ENCODE measurements around the gene LRRFIP2. TPM values are rescaled to one million over a fixed set of nuclear protein-coding genes. Genes with fewer than 3 reads are reported as not detected.
A peak's percentile ranks its signal among the peaks of the same experiment; 100 is the strongest.

LRRFIP2 gene
- total and polyA plus RNA-seq, 12 donors, result 34.2 to 161 (median 46.2) TPM

GRCh38 chr3:37115446-37115845 lies 58.9 kb downstream of the LRRFIP2 start:
- Histone ChIP-seq H3K4me3 (no peak overlapping the region), H3K9me3 (replicated peaks in 1 of 3) (no peaks in the 10 kb centered on the region), H3K4me1 (replicated peaks in 1 of 2) (peaks cover 18 to 19% of the 10 kb centered on the region in 2 donors), H3K36me3 (replicated peaks in 1 of 2) (no peaks in the 10 kb centered on the region), H3K27me3 (no peaks in the 10 kb centered on the region), H3K27ac (peak overlapping the region in 2 of 5 donors; percentile 53 to 70)
- 67 to 100% (median 82%) methylated on average over 2 of the region's 2 CpGs for WGBS, 4 donors
- no peak for TF ChIP-seq POLR2A (IDR thresholded peaks at IDR 0.05)
- TF ChIP-seq, protein P1, sequence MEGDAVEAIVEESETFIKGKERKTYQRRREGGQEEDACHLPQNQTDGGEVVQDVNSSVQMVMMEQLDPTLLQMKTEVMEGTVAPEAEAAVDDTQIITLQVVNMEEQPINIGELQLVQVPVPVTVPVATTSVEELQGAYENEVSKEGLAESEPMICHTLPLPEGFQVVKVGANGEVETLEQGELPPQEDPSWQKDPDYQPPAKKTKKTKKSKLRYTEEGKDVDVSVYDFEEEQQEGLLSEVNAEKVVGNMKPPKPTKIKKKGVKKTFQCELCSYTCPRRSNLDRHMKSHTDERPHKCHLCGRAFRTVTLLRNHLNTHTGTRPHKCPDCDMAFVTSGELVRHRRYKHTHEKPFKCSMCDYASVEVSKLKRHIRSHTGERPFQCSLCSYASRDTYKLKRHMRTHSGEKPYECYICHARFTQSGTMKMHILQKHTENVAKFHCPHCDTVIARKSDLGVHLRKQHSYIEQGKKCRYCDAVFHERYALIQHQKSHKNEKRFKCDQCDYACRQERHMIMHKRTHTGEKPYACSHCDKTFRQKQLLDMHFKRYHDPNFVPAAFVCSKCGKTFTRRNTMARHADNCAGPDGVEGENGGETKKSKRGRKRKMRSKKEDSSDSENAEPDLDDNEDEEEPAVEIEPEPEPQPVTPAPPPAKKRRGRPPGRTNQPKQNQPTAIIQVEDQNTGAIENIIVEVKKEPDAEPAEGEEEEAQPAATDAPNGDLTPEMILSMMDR (IDR thresholded peaks at IDR 0.05), result no peak
- intact Hi-C loops (cut with DNase I), result no loop called here
- no peak for DNase-seq

GRCh38 chr3:37114251-37115145 lies 59.9 kb downstream of the LRRFIP2 start:
- 62 to 85% (median 80%) methylated on average over 2 of the region's 2 CpGs for WGBS, 4 donors
- TF ChIP-seq, protein P1 (IDR thresholded peaks at IDR 0.05), result no peak
- no peak for TF ChIP-seq POLR2A (IDR thresholded peaks at IDR 0.05)
- Histone ChIP-seq H3K36me3 (replicated peaks in 1 of 2) (no peaks in the 10 kb centered on the region), H3K9me3 (replicated peaks in 1 of 3) (no peaks in the 10 kb centered on the region), H3K27ac (peak overlapping the region in 3 of 5 donors; percentile 53 to 70 (median 66)), H3K4me1 (replicated peaks in 1 of 2) (peaks cover 20 to 28% of the 10 kb centered on the region in 2 donors), H3K27me3 (no peaks in the 10 kb centered on the region), H3K4me3 (no peak overlapping the region)
- intact Hi-C loops (cut with DNase I), result no loop called here
- peak in 1 of 7 donors; percentile 19 for DNase-seq

DNA sequence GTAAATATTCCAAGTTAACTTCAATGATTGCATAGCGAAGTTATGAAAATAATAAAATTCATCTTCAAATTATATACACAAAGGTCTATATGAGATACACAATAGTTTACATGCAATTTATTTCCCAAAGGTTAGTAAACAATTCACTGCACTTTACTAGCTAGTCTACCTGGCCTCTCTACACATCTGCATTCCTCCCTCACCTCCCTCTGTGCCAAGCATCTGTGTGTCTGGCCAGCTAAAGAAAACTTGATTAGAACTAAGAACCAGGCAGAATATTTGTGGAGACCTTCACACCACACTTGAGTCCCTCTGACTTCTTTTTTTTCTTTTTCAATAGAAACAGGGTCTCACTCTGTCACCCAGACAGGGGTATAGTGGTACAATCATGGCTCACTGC lies 61.4 kb downstream of the LRRFIP2 start:
- intact Hi-C loops (cut with DNase I), result no loop called here
- peaks cover 28 to 40% of the 10 kb centered on the region in 2 donors for H3K4me1 ChIP-seq (replicated peaks in 1 of 2)
- H3K4me3 ChIP-seq, result no peak overlapping the region
- no peaks in the 10 kb centered on the region for H3K36me3 ChIP-seq (replicated peaks in 1 of 2)
- WGBS, 4 donors, result 96 to 100% (median 98%) methylated on average over 1 of the region's 1 CpG
- H3K9me3 ChIP-seq (replicated peaks in 1 of 3), result no peaks in the 10 kb centered on the region
- no peak for TF ChIP-seq POLR2A (IDR thresholded peaks at IDR 0.05)
- TF ChIP-seq, protein P1 (IDR thresholded peaks at IDR 0.05), result no peak
- no peak for DNase-seq
- H3K27me3 ChIP-seq, result no peaks in the 10 kb centered on the region
- no peak overlapping the region for H3K27ac ChIP-seq

DNA sequence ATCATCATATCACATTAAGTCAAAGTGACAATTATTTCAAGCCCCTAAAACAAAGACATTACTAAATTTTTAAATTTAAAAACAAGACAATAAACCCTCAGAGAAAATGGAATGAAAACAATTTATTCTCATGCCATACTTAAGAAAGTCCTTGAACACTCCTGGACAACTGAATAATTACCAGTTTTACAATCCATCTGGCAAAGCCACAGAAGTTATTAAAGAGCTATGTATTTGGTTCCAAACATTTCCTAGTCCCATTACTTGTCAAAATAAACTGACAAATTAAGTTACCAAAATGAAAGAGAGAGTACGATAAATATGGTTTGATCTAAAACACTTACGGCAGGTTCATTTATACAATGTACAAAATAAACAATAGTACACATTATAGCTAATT lies 63.2 kb downstream of the LRRFIP2 start:
- Histone ChIP-seq H3K4me3 (no peak overlapping the region), H3K27me3 (no peaks in the 10 kb centered on the region), H3K27ac (no peak overlapping the region), H3K9me3 (replicated peaks in 1 of 3) (no peaks in the 10 kb centered on the region), H3K36me3 (replicated peaks in 1 of 2) (no peaks in the 10 kb centered on the region), H3K4me1 (replicated peaks in 1 of 2) (peaks cover 22 to 40% of the 10 kb centered on the region in 2 donors)
- no peak for TF ChIP-seq POLR2A (IDR thresholded peaks at IDR 0.05)
- TF ChIP-seq, protein P1 (IDR thresholded peaks at IDR 0.05), result no peak
- intact Hi-C loops (cut with DNase I), result no loop called here
- 78 to 89% (median 85%) methylated on average over 2 of the region's 2 CpGs for WGBS, 4 donors
- DNase-seq, result no peak
